ENCODE measurements around the gene SETD5. TPM values are rescaled to one million over a fixed set of nuclear protein-coding genes. Genes with fewer than 3 reads are reported as not detected.

Gene SETD5
- total RNA-seq, 1 donor from 2014 or later = 192 TPM

DNA sequence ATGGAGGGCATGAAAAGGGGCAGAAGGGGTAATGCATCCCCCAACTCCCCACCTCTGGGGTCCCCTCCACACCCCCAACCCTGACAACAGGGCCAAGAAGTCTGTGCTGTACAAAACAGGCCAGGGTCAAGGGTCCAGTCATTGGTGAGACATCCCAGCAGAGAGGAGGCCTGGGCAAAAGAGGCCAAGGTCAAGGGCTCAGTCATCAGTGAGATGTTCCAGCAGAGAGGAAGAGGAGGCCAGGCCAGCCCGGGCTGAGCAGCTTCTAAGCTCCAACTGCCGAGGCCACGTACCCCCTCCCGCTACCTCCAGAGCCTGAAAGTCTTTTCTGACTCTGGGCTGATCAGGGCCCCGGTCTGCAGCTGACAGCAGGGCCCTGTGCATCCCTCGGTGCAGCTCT is 103.8 kb downstream of the SETD5 start:
- H3K27me3 Mint-ChIP-seq = peaks cover 63% of the 10 kb centered on the region
- no peaks in the 10 kb centered on the region for H3K36me3 Mint-ChIP-seq
- H3K4me3 Mint-ChIP-seq = no peak overlapping the region
- no peaks in the 10 kb centered on the region for H3K4me1 Mint-ChIP-seq (ENCODE audit: unreplicated experiment)
- no peak overlapping the region for H3K27ac Mint-ChIP-seq
- TF ChIP-seq, protein P1, sequence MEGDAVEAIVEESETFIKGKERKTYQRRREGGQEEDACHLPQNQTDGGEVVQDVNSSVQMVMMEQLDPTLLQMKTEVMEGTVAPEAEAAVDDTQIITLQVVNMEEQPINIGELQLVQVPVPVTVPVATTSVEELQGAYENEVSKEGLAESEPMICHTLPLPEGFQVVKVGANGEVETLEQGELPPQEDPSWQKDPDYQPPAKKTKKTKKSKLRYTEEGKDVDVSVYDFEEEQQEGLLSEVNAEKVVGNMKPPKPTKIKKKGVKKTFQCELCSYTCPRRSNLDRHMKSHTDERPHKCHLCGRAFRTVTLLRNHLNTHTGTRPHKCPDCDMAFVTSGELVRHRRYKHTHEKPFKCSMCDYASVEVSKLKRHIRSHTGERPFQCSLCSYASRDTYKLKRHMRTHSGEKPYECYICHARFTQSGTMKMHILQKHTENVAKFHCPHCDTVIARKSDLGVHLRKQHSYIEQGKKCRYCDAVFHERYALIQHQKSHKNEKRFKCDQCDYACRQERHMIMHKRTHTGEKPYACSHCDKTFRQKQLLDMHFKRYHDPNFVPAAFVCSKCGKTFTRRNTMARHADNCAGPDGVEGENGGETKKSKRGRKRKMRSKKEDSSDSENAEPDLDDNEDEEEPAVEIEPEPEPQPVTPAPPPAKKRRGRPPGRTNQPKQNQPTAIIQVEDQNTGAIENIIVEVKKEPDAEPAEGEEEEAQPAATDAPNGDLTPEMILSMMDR (conservative IDR thresholded peaks at IDR 0.05) = no peak
- H3K9me3 Mint-ChIP-seq = no peaks in the 10 kb centered on the region
- DNase-seq (ENCODE audit: extremely low spot score, unreplicated experiment) = no peak

GRCh38 chr3:9503283-9503682 is 105.9 kb downstream of the SETD5 start:
- Mint-ChIP-seq H3K4me3 (no peak overlapping the region), H3K27me3 (peaks cover 65% of the 10 kb centered on the region), H3K9me3 (no peaks in the 10 kb centered on the region), H3K4me1 (ENCODE audit: unreplicated experiment) (no peaks in the 10 kb centered on the region), H3K36me3 (no peaks in the 10 kb centered on the region), H3K27ac (no peak overlapping the region)
- TF ChIP-seq, protein P1 (conservative IDR thresholded peaks at IDR 0.05) = peak; percentile 91
- no peak for DNase-seq (ENCODE audit: extremely low spot score, unreplicated experiment)

GRCh38 chr3:9507586-9508578 is 110.5 kb downstream of the SETD5 start:
- no peaks in the 10 kb centered on the region for H3K4me1 Mint-ChIP-seq (ENCODE audit: unreplicated experiment)
- no peaks in the 10 kb centered on the region for H3K9me3 Mint-ChIP-seq
- TF ChIP-seq, protein P1 (conservative IDR thresholded peaks at IDR 0.05) = no peak
- H3K4me3 Mint-ChIP-seq = no peak overlapping the region
- no peak overlapping the region for H3K27ac Mint-ChIP-seq
- peaks cover 51% of the 10 kb centered on the region for H3K27me3 Mint-ChIP-seq
- H3K36me3 Mint-ChIP-seq = no peaks in the 10 kb centered on the region
- DNase-seq (ENCODE audit: extremely low spot score, unreplicated experiment) = no peak

DNA sequence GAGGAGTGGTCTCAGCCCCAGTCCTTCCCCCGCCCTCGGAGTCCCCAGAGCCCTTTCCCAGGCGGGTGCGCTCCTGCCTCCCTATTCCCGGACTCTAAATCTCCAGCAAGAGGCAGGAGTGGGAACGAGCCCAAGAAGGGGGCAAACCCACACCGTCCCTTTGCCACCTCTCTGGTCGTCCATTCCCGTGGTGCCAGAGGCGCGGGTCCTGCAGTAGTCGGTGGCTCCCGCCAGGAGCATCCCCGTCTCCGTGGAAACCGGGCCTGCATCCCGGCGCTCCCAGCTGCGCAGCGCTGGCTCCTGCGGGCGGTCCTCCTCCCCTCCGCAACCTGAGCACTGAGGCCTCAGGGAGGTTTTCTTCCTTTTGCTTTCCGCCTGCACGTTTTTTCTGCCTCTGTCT is 111.4 kb downstream of the SETD5 start:
- H3K27ac Mint-ChIP-seq = no peak overlapping the region
- DNase-seq (ENCODE audit: extremely low spot score, unreplicated experiment) = no peak
- no peaks in the 10 kb centered on the region for H3K9me3 Mint-ChIP-seq
- TF ChIP-seq, protein P1 (conservative IDR thresholded peaks at IDR 0.05) = no peak
- H3K4me3 Mint-ChIP-seq = no peak overlapping the region
- no peaks in the 10 kb centered on the region for H3K4me1 Mint-ChIP-seq (ENCODE audit: unreplicated experiment)
- peaks cover 46% of the 10 kb centered on the region for H3K27me3 Mint-ChIP-seq
- no peaks in the 10 kb centered on the region for H3K36me3 Mint-ChIP-seq

DNA sequence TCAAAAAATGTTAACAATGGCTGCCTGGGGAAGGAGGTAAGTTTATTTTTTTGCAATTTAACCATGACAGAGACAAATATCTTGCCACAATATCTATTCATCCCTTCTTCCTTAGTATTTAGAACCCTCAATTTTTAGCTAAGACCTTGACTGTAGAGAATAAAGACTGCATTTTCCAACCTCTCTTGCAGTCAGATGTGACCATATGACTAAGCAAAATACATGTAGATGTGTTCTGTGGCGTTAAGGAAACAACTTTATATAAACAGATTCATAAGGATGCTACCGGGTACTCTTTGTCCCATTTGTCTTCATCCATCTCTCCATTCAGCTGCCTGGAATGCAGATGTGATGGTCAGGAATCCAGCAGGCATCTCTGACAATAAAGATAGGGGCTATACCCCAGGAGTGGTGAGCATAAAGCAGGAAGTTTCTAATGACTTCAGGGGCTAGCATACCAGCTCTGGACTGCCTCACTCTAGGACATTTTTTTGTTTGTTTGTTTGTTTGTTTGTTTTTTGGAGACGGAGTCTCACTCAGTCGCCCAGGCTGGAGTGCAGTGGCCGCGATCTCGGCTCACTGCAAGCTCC is 115.1 kb downstream of the SETD5 start:
- no peak for DNase-seq (ENCODE audit: extremely low spot score, unreplicated experiment)
- no peaks in the 10 kb centered on the region for H3K36me3 Mint-ChIP-seq
- no peak overlapping the region for H3K4me3 Mint-ChIP-seq
- H3K27me3 Mint-ChIP-seq = peaks cover 35% of the 10 kb centered on the region
- H3K27ac Mint-ChIP-seq = no peak overlapping the region
- TF ChIP-seq, protein P1 (conservative IDR thresholded peaks at IDR 0.05) = no peak
- no peaks in the 10 kb centered on the region for H3K4me1 Mint-ChIP-seq (ENCODE audit: unreplicated experiment)
- no peaks in the 10 kb centered on the region for H3K9me3 Mint-ChIP-seq
